ENCODE data around the gene A2M.
"Not testable (repeated sequence)": the region's sequence is repeated elsewhere in the genome, so short reads cannot be mapped to it uniquely, and the experiment has no call there.

The A2M gene

GRCh38 chr12:9147461-9147860 lies 31.7 kb upstream of the A2M start:
- DNase-seq (ENCODE audit: low spot score) (no peak), ATAC-seq (ENCODE audit: low read depth) (no peak)
- no peak overlapping the region for H3K27ac ChIP-seq (ENCODE audit: poor library complexity, severe bottlenecking)
- no peaks in the 10 kb centered on the region for H3K36me3 ChIP-seq (ENCODE audit: low read depth)
- no peaks in the 10 kb centered on the region for H3K9me3 ChIP-seq (ENCODE audit: severe bottlenecking)
- TF ChIP-seq, protein P1, sequence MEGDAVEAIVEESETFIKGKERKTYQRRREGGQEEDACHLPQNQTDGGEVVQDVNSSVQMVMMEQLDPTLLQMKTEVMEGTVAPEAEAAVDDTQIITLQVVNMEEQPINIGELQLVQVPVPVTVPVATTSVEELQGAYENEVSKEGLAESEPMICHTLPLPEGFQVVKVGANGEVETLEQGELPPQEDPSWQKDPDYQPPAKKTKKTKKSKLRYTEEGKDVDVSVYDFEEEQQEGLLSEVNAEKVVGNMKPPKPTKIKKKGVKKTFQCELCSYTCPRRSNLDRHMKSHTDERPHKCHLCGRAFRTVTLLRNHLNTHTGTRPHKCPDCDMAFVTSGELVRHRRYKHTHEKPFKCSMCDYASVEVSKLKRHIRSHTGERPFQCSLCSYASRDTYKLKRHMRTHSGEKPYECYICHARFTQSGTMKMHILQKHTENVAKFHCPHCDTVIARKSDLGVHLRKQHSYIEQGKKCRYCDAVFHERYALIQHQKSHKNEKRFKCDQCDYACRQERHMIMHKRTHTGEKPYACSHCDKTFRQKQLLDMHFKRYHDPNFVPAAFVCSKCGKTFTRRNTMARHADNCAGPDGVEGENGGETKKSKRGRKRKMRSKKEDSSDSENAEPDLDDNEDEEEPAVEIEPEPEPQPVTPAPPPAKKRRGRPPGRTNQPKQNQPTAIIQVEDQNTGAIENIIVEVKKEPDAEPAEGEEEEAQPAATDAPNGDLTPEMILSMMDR (IDR thresholded peaks at IDR 0.05; ENCODE audit: poor library complexity, severe bottlenecking): no peak
- no peaks in the 10 kb centered on the region for H3K4me1 ChIP-seq (ENCODE audit: insufficient read depth, poor library complexity, severe bottlenecking)
- H3K4me3 ChIP-seq (ENCODE audit: severe bottlenecking): no peak overlapping the region
- no peaks in the 10 kb centered on the region for H3K27me3 ChIP-seq (ENCODE audit: insufficient read depth, poor library complexity, severe bottlenecking)

DNA sequence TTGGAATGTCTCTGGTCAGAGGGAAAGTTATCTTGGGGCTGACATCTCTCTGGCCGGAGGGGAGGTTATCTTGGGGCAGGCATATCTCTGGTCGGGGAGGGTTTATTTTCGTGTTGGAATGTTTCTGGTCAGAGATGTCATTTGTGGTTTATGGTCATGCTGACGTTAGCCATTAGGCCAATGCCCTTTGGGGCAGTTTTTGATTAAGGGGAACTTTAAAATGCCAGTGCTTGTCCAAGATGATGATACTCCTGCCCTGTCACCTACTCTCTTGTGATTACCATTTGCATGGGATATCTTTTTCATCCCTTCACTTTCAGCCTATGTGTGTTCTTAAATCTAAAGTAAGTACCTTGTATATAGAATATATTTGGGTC lies 29.0 kb upstream of the A2M start:
- H3K4me1 ChIP-seq (ENCODE audit: insufficient read depth, poor library complexity, severe bottlenecking): no peaks in the 10 kb centered on the region
- TF ChIP-seq, protein P1 (IDR thresholded peaks at IDR 0.05; ENCODE audit: poor library complexity, severe bottlenecking): no peak

DNA sequence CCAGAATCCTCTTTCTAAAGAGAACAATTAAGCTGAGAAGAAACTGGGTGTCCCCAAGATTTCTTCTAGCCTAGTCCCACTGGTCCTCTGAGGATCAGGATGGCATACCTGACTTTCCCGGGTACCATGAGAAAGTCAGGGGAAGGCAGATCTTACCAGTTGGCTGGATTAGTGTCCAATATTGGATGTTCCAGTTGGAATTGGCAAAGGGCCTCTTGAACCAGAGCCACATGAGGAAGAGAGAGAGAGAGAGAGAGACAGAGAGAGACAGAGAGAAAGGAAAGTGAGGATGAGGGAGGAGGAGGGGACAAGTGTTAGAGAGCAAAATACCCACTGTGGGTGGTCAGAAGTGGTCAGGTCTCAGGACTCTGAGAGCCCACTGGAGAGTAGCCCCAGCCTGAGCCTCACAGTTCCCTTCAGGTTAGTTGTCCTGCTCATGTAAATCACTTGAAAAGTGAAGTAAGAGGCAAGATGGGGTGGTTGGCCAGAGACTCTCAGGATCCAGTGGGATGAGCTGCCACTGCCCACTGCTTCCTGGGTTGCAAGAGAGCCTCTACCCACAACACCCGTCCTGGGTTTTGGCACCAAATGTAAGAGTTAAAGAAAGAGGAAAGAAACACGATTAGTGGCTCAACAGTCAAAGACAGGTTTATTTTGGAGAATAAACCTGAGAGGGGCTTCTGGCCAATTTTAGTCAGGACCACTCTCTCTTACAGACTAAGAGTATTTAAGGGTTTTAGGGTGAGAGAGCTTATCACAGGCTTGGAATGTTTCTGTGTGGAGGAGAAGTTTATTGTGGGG lies 28.4 kb upstream of the A2M start:
- no peaks in the 10 kb centered on the region for H3K36me3 ChIP-seq (ENCODE audit: low read depth)
- TF ChIP-seq, protein P1 (IDR thresholded peaks at IDR 0.05; ENCODE audit: poor library complexity, severe bottlenecking): no peak
- H3K27me3 ChIP-seq (ENCODE audit: insufficient read depth, poor library complexity, severe bottlenecking): no peaks in the 10 kb centered on the region
- DNase-seq (ENCODE audit: low spot score): no peak
- H3K4me1 ChIP-seq (ENCODE audit: insufficient read depth, poor library complexity, severe bottlenecking): no peaks in the 10 kb centered on the region
- no peak for ATAC-seq (ENCODE audit: low read depth)
- H3K27ac ChIP-seq (ENCODE audit: poor library complexity, severe bottlenecking): no peak overlapping the region
- H3K4me3 ChIP-seq (ENCODE audit: severe bottlenecking): no peak overlapping the region
- H3K9me3 ChIP-seq (ENCODE audit: severe bottlenecking): no peaks in the 10 kb centered on the region

More for the DNA sequence above, 29.0 kb upstream of the A2M start:
- DNase-seq (ENCODE audit: low spot score) (no peak), ATAC-seq (ENCODE audit: low read depth) (no peak)
- H3K27me3 ChIP-seq (ENCODE audit: insufficient read depth, poor library complexity, severe bottlenecking): no peaks in the 10 kb centered on the region
- H3K9me3 ChIP-seq (ENCODE audit: severe bottlenecking): no peaks in the 10 kb centered on the region
- no peak overlapping the region for H3K27ac ChIP-seq (ENCODE audit: poor library complexity, severe bottlenecking)
- no peak overlapping the region for H3K4me3 ChIP-seq (ENCODE audit: severe bottlenecking)
- no peaks in the 10 kb centered on the region for H3K36me3 ChIP-seq (ENCODE audit: low read depth)

- ATAC-seq (ENCODE audit: low read depth) (no peak), DNase-seq (ENCODE audit: low spot score) (no peak)
- Histone ChIP-seq H3K36me3 (ENCODE audit: low read depth) (no peaks in the 10 kb centered on the region), H3K27me3 (ENCODE audit: insufficient read depth, poor library complexity, severe bottlenecking) (no peaks in the 10 kb centered on the region), H3K4me3 (ENCODE audit: severe bottlenecking) (no peak overlapping the region), H3K4me1 (ENCODE audit: insufficient read depth, poor library complexity, severe bottlenecking) (no peaks in the 10 kb centered on the region), H3K9me3 (ENCODE audit: severe bottlenecking) (no peaks in the 10 kb centered on the region), H3K27ac (ENCODE audit: poor library complexity, severe bottlenecking) (no peak overlapping the region)
- TF ChIP-seq, protein P1 (IDR thresholded peaks at IDR 0.05; ENCODE audit: poor library complexity, severe bottlenecking): no peak
These were observed 27.4 kb upstream of the A2M start for GRCh38 chr12:9143137-9143536.

DNA sequence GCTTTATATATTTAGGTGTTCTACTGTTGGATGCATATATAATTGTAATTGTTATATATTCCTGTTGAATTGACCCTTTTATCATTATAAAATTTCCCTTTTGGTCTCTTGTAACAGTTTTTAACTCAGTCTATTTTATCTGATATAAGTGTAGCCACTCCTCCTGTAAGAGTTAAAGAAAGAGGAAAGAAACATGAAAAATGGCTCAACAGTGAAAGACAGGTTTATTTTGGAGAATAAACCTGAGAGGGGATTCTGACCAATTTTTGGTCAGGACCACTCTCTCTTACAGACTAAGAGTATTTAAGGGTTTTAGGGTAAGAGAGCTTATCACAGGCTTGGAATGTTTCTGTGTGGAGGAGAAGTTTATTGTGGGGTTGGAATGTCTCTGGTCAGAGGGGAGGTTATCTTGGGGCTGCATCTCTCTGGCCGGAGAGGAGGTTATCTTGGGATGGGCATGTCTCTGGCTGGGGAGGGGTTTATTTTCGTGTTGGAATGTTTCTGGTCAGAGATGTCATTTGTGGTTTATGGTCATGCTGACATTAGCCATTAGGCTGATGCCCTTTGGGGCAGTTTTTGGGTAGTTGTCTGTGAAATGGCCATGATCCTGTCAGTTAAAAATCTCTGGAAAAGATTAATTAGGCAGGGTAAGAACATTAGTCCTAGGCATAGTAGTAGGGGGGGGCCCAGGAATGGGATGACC lies 24.0 kb upstream of the A2M start:
- H3K9me3 ChIP-seq (ENCODE audit: severe bottlenecking); H3K4me3 ChIP-seq (ENCODE audit: severe bottlenecking); H3K27me3 ChIP-seq (ENCODE audit: insufficient read depth, poor library complexity, severe bottlenecking); H3K36me3 ChIP-seq (ENCODE audit: low read depth); H3K27ac ChIP-seq (ENCODE audit: poor library complexity, severe bottlenecking); ATAC-seq (ENCODE audit: low read depth); DNase-seq (ENCODE audit: low spot score); H3K4me1 ChIP-seq (ENCODE audit: insufficient read depth, poor library complexity, severe bottlenecking): not testable (repeated sequence)
